Stimulated activated CD8-positive, alpha-beta memory T cell treated with anti-CD3 and anti-CD28 coated beads, Interleukin-12 subunit alpha, Interleukin-12 subunit beta, amount 100 ng/mL, for 4 hours (primary cell): ENCODE data around the gene NT5C3A.
A peak's percentile ranks its signal among the peaks of the same experiment; 100 is the strongest.

ENCODE experiments used
- DNase-seq: peaks from one replicate; pipeline ENCODE4 v3.0.0-alpha.2; 2020; ENCODE audit warnings: low read depth

NT5C3A gene

DNA sequence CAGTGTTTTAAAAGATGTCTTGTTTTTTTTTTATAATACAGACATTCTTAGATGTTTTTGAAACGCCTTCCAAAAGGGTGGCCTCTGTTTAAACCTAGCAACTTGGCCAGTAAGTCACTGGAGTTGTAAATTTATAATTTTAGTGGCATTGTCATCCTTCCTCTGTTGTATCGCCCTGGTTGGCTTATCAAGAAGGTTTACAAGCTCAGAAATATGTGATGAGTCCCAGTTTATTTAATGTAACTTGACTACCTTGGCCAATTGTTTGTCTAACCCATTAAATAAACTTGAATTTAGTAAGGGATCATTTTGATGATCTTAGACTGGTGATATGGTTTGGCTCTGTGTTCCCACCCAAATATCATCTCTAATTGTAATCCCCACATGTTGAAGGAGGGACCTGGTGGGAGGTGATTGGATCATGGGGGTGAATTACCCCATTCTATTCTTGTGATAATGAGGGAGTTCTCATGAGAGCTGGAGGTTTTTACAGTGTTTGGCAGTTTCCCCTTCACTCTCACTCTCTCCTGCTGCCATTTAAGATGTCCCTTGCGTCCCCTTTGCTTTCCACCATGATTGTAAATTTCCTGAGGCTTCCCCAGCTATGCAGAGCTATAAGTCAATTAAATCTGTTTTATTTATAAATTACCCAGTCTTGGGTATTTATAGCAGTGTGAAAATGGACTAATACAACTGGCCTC lies 13.4 kb upstream of the NT5C3A start:
- no peak for DNase-seq

DNA sequence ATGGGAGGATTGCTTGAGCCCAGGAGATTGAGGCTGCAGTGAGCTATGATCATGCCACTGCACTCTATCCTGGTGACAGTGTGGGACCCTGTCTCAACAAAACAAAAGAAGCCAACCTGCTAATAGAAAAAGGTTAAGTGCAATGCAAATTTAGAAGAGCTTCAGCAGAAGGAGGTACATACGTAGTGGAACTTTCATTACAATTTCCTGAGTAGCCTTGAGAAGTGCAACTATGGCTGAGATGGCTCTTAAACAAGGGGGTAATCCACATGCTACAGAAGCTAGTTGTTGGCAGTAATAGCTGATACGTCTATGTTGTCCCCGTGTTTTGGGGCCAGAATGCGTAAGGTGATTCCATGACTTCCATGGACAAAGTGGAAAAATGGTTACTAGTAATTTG lies 10.7 kb upstream of the NT5C3A start:
- no peak for DNase-seq

- no peak for DNase-seq
Measured at GRCh38 chr7:33072471-33072870, 9.9 kb upstream of the NT5C3A start.

- DNase-seq, result no peak
Measured at GRCh38 chr7:33070831-33071230, 8.3 kb upstream of the NT5C3A start.

- DNase-seq, result no peak
Measured at GRCh38 chr7:33070277-33070676, 7.7 kb upstream of the NT5C3A start.

DNA sequence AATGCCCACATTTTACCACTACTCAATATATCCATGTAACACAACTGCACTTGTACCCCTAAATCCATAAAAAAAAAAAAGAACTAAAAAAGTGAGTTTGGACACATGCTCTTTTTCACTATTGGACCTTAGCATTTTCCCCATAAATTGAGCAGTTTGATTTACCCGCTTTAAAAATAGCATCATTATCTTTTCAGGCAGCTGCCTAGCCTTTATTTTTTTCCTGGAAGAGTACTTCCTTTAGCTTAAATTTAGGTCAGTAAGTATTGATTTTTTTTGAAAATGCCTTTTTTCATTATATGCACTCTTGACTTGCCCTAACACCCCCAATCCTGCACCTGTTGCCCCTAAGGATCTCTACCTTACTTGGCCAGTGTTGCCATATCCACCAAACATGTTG lies 5.3 kb upstream of the NT5C3A start:
- DNase-seq, result no peak

GRCh38 chr7:33066771-33067170 lies 4.2 kb upstream of the NT5C3A start:
- DNase-seq, result no peak

DNA sequence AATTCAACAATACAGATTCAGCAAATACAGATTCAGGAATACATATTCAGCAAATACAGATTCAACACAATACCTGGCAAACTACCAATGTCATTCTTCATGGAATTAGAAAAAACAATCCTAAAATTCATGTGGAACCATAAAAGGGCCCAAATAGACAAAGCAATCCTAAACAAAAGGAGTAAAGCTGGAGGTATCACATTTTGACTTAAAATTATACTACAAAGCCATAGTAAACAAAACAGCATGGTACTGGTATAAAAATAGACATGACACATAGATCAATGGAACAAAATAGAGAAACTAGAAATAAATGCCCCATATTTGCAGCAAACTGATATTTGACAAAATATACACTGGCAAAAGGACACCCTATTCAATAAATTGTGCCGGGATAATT lies 3.4 kb upstream of the NT5C3A start:
- DNase-seq, result no peak

DNA sequence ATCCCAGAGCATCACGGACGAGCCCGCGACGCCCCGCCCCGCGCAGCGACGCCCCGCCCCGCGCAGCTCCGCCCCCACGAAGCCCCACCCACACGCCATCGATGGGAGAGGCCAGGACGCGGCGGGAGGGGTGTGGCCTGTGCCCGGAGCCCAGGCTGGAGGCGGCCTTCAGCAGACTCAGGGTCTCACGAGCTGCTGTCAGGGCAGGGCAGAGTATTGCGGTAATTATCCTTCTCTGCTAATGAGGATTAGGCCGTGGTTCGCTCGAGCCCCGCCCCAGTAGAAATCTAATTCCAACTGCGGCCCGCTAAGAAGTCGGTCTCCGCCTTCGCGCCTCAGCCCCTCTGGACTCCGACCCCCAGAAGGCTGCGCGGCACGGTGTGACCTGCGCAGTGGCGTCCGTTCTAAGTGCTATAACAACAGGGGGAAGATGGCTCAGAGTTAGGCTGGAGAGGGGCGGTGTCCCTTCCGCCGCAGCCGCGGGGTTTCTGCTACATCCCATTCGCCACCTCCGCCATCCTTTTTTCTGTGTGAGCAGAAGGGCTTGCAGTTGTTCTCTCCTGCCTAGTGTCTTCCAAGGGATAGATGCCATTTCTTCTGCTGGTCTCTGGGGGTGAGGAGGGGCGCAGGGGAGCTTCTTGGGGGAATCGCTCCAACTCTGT lies 337 bp upstream of the NT5C3A start:
- peak; percentile 87 for DNase-seq

DNA sequence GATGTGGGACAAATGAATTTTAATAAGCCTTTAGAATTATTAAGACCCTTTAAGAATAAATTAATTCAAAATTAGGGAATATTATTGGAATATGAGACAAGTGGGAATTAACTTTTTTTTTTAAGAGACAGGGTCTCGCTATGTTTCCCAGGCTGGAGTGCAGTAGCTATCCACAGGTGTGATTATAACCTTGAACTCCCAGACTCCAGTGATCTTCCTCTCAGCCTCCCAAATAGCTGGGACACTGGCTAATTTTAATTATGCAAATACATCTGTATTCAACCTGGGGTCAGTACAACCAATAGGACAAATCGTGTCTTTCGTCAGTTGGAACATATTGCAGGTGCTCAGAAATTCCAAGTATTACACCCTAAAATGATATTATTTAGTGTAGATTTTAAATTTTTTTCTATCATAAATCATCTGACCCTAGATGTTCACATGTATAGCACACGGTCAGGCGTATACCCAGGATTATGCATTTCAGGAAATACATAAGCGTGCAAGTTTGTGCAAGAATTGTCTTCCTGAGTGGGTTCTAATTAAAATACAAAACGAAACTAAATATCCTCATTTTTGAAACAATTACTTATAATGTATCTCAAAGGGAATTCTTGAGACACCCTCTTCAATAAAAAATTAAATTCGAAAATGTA lies 1.2 kb downstream of the NT5C3A start:
- no peak for DNase-seq

GRCh38 chr7:33059635-33060034 lies 2.9 kb downstream of the NT5C3A start:
- DNase-seq, result no peak

GRCh38 chr7:33055158-33055557 lies 7.4 kb downstream of the NT5C3A start:
- DNase-seq, result no peak

DNA sequence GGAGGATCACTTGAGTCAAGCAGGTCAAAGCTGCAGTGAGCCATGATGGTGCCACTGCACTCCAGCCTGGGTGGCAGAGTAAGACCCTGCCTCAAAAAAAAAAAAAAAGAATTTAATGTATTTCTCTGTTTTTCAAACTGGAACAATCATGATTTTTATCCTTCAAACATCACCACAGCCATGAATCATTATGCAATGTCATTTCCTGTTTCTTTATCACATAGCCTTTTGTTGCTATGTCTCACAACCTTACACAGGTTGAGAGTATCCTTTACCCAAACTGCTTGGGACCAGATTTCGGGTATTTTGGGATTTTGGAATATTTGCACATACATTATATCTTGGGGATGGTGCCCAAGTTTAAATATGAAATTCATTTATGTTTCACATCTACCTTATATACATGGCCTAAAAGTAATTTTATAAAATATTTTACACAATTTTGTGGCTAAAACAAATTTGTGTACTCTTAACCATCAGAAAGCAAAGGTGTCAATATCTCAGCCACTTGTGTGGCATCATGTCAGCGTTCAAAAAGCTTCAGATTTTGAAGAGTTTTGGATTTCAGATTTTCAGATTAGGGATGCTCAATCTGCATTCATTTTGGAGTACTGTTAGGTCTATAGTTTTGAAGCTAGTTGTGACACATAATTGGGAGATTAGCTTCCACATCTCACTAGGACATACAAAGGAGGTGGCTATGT lies 8.2 kb downstream of the NT5C3A start:
- DNase-seq, result no peak

DNA sequence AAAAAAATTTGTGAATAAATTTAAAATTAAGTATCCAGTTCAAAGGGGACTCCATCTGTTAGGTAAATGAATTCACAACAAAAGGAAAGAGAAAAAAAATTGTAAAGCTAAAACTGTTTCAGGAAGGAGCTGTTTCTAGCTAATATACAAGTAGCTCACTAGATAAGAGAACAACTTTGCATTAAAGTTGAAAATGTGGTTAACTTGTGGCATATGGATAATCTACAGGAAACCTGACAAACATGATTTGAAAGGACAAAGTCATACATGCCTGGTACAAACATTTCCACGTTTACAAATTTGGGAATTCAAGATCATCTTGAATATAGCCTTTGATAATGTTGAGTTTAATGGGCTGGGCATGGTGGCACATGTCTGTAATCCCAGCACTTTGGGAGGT lies 8.9 kb downstream of the NT5C3A start:
- no peak for DNase-seq

DNA sequence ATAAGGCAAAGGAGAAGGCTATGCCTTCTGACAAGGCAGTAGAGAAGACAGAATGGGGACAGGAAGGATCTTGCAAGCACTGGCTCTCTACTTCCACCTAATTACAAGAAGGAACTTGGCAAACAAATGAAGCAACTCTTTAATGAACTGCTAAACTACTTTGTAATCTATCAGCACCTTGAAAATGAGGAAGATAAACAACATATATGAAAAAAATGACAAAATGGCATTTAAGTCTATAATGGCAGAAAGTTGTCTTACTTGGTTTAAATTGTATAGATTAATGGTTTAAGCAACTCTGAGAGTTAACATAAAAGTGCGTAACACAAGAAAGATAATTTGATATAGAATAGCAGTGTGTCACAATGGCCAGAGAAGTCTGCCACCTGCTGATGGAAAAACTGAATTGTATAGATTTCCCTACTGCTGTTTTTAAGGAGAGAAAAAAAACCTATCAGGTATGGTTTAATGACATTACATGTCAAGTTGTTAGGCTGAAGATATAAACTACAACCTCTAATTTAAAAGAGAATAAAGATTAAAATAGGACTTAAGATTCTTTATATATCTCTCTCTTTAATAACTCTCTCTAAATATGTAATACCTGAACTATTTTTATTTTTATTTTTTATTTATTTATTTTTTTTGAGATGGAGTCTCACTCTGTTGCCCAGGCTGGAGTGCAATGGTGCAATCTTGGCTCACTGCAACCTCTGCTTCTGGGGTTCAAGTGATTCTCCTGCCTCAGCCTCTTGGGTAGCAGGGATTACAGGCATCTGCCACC lies 11.8 kb downstream of the NT5C3A start:
- DNase-seq, result no peak

DNA sequence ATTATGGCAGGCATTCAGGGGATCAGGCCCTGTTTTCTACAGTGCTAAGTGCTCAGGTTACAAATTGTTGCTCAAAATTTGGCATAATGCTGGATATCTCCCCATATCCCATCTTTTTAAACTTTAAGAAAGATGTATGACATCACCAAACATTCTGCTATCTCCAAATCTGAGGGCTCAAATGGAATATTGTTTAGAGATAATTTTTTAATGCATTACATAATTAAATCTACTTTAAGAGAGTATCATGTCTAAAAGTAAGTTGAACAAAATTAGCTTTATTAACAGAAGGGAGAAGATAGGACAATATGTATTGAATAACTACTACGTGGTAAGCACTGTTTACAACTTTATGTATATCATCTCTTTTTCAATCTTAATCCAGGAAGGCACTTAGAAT lies 13.9 kb downstream of the NT5C3A start:
- no peak for DNase-seq

- DNase-seq, result no peak
Measured at GRCh38 chr7:33048257-33048656, 14.3 kb downstream of the NT5C3A start.

DNA sequence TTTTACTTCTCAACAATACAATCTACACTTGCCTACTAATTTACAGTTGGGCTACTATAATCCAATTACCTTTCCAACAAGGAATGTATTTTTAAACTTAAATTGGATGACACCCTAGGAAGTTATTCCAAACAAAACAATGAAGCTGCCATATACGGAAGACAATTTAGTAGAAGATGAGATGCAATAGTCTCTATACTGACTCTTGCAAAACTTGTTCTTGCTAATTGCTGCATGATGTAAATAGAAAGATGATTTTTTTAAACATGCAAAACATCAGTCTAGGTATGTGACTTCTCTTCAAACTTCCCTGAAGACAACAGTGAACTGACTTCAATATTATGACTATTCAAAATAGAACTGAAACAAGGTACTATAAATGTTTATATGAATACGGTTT lies 17.6 kb downstream of the NT5C3A start:
- DNase-seq, result no peak

DNA sequence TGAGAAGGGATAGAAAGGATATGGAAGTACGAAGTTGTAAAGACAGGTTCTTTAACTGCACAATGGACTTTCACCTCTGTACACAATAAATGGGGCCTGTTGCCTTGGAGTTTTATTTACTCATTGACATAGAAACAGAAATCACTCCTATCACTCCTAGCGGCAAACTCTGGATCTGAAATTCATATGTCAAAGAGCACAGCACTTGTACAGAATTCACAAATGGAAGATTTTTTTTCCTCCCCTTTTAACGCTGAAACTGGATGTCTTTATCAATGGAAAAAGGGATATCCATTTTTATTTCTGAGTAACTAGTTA lies 18.2 kb downstream of the NT5C3A start:
- no peak for DNase-seq

DNA sequence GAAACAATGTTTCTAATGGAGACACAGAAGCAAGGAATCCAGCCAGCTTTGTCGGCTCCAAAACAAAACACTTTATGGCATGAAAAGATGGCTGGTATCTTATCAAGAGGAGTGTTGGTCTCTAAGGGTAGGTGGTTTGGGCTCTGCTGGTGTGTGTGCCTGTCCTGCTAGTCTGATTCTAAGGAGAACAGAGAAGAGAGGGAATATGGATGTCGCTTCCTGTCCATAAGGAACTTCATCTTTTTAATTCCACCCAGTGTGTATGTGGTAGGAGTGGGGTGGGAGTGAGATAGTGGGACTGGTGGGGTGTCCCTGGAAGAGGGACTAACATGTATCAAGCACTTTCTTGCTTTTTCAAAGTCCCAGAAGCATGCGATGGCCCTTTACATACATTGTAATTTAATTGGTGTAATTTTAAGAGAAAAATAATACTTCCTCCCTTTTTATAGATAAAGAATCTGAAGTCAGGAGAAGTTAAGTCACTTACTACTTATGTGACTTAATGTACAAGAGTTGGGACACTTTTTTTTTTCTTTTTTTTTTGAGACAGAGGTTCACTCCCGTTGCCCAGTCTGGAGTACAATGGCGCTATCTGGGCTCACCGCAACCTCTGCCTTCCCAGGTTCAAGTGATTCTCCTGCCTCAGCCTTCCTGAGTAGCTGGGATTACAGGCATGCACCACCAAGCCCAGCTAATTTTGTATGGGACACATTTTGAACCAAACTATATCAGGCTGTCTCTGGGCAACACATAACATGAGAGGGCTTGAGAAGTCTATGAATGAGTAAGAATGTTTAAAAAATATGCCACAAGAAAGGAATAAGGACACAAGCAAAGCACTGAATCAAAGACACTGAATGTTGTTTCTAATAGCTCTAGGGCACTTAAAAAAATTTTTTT lies 18.8 kb downstream of the NT5C3A start:
- DNase-seq, result no peak
